Spleen (tissue), 7 donors: ENCODE data around the gene CLSTN3.

ENCODE experiments used
- CTCF ChIP-seq, 11 experiments: fragments of 200-600 bp in 7 of 11; fragments of 450-650 bp in 4 of 11; sonication (generic) in 4 of 11; IDR thresholded peaks in 8 of 11; conservative IDR thresholded peaks in 3 of 11; 1 replicate in 7 of 11; 2 replicates in 4 of 11; pipeline versions ENCODE4 v1.4.0 to v1.8.0; 2016 to 2021; ENCODE audit warnings: antibody characterized with exemption in 11 of 11, inconsistent platforms in 4 of 11, mild to moderate bottlenecking in 1 of 11
- POLR2A ChIP-seq, 3 donors: fragments of 450-650 bp; IDR thresholded peaks; one replicate each; pipeline ENCODE4 v1.5.1; 2017; ENCODE audit warnings: antibody characterized with exemption in 3 of 3, mild to moderate bottlenecking in 1 of 3
- donor health status: DM: no; HTN: no; CAD: no; lungs with moderate emphysema.
- donor health status: DM: no; HTN: no; CAD: no.
- donor health status: DM: no; HTN: no; CAD: no.

GRCh38 chr12:7089196-7089871 is 40.8 kb upstream of the CLSTN3 start:
- TF ChIP-seq POLR2A (IDR thresholded peaks at IDR 0.05) (no peak), CTCF (IDR thresholded peaks at IDR 0.05 in 8 of 11, conservative IDR thresholded peaks at IDR 0.05 in 3 of 11) (no peak)
